Smooth muscle cell (in vitro differentiated cells): ENCODE data around the gene RIIAD1. TPM values are rescaled to one million over a fixed set of nuclear protein-coding genes. Genes with fewer than 3 reads are reported as not detected.

ENCODE experiments used
- DNase-seq: peaks from one replicate; lab custom pipeline; 2025; ENCODE audit not compliant: unreplicated experiment; lab: John Stamatoyannopoulos, UW
- H2AFZ ChIP-seq: fragments of 200-600 bp; sonication (generic); 2 replicates; pipeline ENCODE4 v1.6.0; 2016; ENCODE audit warnings: antibody characterized with exemption, low read depth, mild to moderate bottlenecking
- H3F3A ChIP-seq: fragments of 200-600 bp; sonication (generic); 2 replicates; pipeline ENCODE4 v1.6.0; 2017; ENCODE audit warnings: antibody characterized with exemption, low read depth
- H3K27ac ChIP-seq: fragments of 200-600 bp; sonication (generic); 2 replicates; pipeline ENCODE4 v1.5.1; 2016; ENCODE audit warnings: low read depth, mild to moderate bottlenecking
- H3K27me3 ChIP-seq: fragments of 200-600 bp; sonication (generic); 2 replicates; pipeline ENCODE4 v1.6.1; 2016; ENCODE audit warnings: low read depth, mild to moderate bottlenecking
- H3K36me3 ChIP-seq: fragments of 200-600 bp; sonication (generic); 2 replicates; pipeline ENCODE4 v1.5.1; 2016; ENCODE audit warnings: low read depth
- H3K4me1 ChIP-seq: fragments of 200-600 bp; sonication (generic); 2 replicates; pipeline ENCODE4 v1.5.1; 2016; ENCODE audit warnings: low read depth
- H3K4me2 ChIP-seq: fragments of 200-600 bp; sonication (generic); 2 replicates; pipeline ENCODE4 v1.6.0; 2016; ENCODE audit warnings: mild to moderate bottlenecking
- H3K4me3 ChIP-seq: fragments of 200-600 bp; sonication (generic); 2 replicates; pipeline ENCODE4 v1.5.1; 2016; ENCODE audit warnings: mild to moderate bottlenecking
- H3K79me2 ChIP-seq: fragments of 200-600 bp; sonication (generic); 2 replicates; pipeline ENCODE4 v1.6.0; 2016; ENCODE audit warnings: low read depth, mild to moderate bottlenecking
- H3K9ac ChIP-seq: fragments of 200-600 bp; sonication (generic); 2 replicates; pipeline ENCODE4 v1.6.0; 2016; ENCODE audit warnings: low read depth
- H3K9me3 ChIP-seq: fragments of 200-600 bp; sonication (generic); replicated peaks from 2 replicates; pipeline ENCODE4 v1.5.1; 2016; ENCODE audit warnings: low read depth
- H4K20me1 ChIP-seq: fragments of 200-600 bp; sonication (generic); 2 replicates; pipeline ENCODE4 v1.6.0; 2016; ENCODE audit warnings: low read depth
- CTCF ChIP-seq: fragments of 200-600 bp; sonication (generic); IDR thresholded peaks from 2 replicates; pipeline ENCODE4 v1.5.1; 2017; ENCODE audit warnings: borderline replicate concordance, mild to moderate bottlenecking, antibody characterized with exemption; ENCODE audit not compliant: insufficient read depth, poor library complexity, severe bottlenecking
- WGBS: methylation state at CpG from one replicate; pipeline ENCODE4 v1.1.7; 2016; ENCODE audit warnings: low lambda C conversion rate; 5-methylcytosine and 5-hydroxymethylcytosine counted together
- polyA plus RNA-seq: library from polyadenylated mRNA; unstranded; fragments of >200 nt; fragmentation: Nextera tagmentation; extraction: Ambion mirVana; gene quantifications from 2 replicates; pipeline ENCODE4 v1.2.1, GENCODE V29; 2016
- total RNA-seq: library from RNA; depleted of rRNA; stranded (reverse); fragments of >200 nt; gene quantifications from 2 replicates; pipeline ENCODE4 v1.2.3, GENCODE V29; 2014

RIIAD1 gene
- total and polyA plus RNA-seq, 2 experiments from 2014 or later: not detected

GRCh38 chr1:151720125-151720524 lies 1.2 kb upstream of the RIIAD1 start:
- H3K36me3 ChIP-seq: no peaks in the 10 kb centered on the region
- H3K27ac ChIP-seq: no peak overlapping the region
- no peak for DNase-seq
- H3K79me2 ChIP-seq: no peaks in the 10 kb centered on the region
- no peak overlapping the region for H3K9ac ChIP-seq
- no peak overlapping the region for H2AFZ ChIP-seq
- peaks cover 3% of the 10 kb centered on the region for H3F3A ChIP-seq
- peaks cover 24% of the 10 kb centered on the region for H3K4me1 ChIP-seq
- peaks cover 87% of the 10 kb centered on the region for H3K27me3 ChIP-seq
- H4K20me1 ChIP-seq: no peaks in the 10 kb centered on the region
- no peaks in the 10 kb centered on the region for H3K9me3 ChIP-seq
- TF ChIP-seq CTCF: no peak
- H3K4me2 ChIP-seq: peak overlapping the region; percentile 90
- WGBS: 19% methylated on average over 1 of the region's 1 CpG
- H3K4me3 ChIP-seq: no peak overlapping the region

GRCh38 chr1:151720554-151720953 lies 768 bp upstream of the RIIAD1 start:
- no peaks in the 10 kb centered on the region for H3K36me3 ChIP-seq
- H3K27me3 ChIP-seq: peaks cover 83% of the 10 kb centered on the region
- no peaks in the 10 kb centered on the region for H3K9me3 ChIP-seq
- peak overlapping the region; percentile 51 for H3K4me3 ChIP-seq
- no peaks in the 10 kb centered on the region for H3K79me2 ChIP-seq
- no peak for TF ChIP-seq CTCF
- no peak for DNase-seq
- no peak overlapping the region for H3K27ac ChIP-seq
- H3F3A ChIP-seq: peaks cover 3% of the 10 kb centered on the region
- WGBS: 39% methylated on average over 5 of the region's 5 CpGs
- H3K4me2 ChIP-seq: peak overlapping the region; percentile 90
- peaks cover 22% of the 10 kb centered on the region for H3K4me1 ChIP-seq
- no peak overlapping the region for H3K9ac ChIP-seq
- no peaks in the 10 kb centered on the region for H4K20me1 ChIP-seq
- H2AFZ ChIP-seq: no peak overlapping the region

GRCh38 chr1:151721788-151722510 lies 627 bp downstream of the RIIAD1 start:
- Histone ChIP-seq H3K27ac (no peak overlapping the region), H3K4me1 (peaks cover 17% of the 10 kb centered on the region), H3K9ac (no peak overlapping the region), H3F3A (peaks cover 3% of the 10 kb centered on the region), H4K20me1 (no peaks in the 10 kb centered on the region), H3K9me3 (no peaks in the 10 kb centered on the region), H3K27me3 (peaks cover 69% of the 10 kb centered on the region), H3K36me3 (no peaks in the 10 kb centered on the region), H3K4me2 (peak overlapping the region; percentile 90), H2AFZ (peak overlapping the region; percentile 43), H3K79me2 (no peaks in the 10 kb centered on the region), H3K4me3 (peak overlapping the region; percentile 51)
- WGBS: 40% methylated on average over 17 of the region's 17 CpGs
- DNase-seq: no peak
- TF ChIP-seq CTCF: no peak

GRCh38 chr1:151723726-151724370 lies 2.5 kb downstream of the RIIAD1 start:
- 67% methylated on average over 3 of the region's 3 CpGs for WGBS
- no peaks in the 10 kb centered on the region for H3K79me2 ChIP-seq
- H3F3A ChIP-seq: peaks cover 3% of the 10 kb centered on the region
- no peak overlapping the region for H3K4me2 ChIP-seq
- H3K36me3 ChIP-seq: no peaks in the 10 kb centered on the region
- peaks cover 22% of the 10 kb centered on the region for H3K4me1 ChIP-seq
- H4K20me1 ChIP-seq: no peaks in the 10 kb centered on the region
- DNase-seq: no peak
- no peak overlapping the region for H3K4me3 ChIP-seq
- H2AFZ ChIP-seq: no peak overlapping the region
- H3K27me3 ChIP-seq: peaks cover 55% of the 10 kb centered on the region
- TF ChIP-seq CTCF: no peak
- no peaks in the 10 kb centered on the region for H3K9me3 ChIP-seq
- no peak overlapping the region for H3K27ac ChIP-seq
- no peak overlapping the region for H3K9ac ChIP-seq
